GM21360 (cell line): ENCODE measurements around the gene NCOA3.

Source experiments
- ATAC-seq: cut with Tn5 transposase; IDR thresholded peaks from one replicate; pipeline ENCODE4 v1.9.1; 2021; ENCODE audit warnings: mild to moderate bottlenecking, moderate library complexity; ENCODE audit not compliant: unreplicated experiment

NCOA3 gene

GRCh38 chr20:47662483-47663353 lies 161.0 kb downstream of the NCOA3 start:
- no peak for ATAC-seq

GRCh38 chr20:47663354-47664067 lies 161.8 kb downstream of the NCOA3 start:
- no peak for ATAC-seq

DNA sequence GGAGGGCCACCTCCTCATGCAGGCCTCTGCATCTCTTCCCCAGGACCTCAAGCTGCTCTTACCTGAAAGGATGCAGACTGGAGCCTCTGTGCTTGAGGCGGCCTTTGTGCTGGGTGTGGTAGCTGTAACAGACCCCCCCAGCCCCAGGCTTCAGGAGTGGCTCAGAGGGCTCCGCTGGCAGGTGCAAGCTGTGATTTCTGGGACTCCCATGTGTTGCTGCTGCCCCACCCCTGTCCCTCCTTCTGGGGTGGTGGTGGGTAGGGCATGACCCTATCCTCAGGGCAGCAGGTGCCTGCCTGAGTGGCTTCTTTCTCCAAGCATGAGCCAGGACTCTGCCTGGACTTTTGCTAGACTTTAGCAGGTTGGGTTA lies 162.4 kb downstream of the NCOA3 start:
- no peak for ATAC-seq

DNA sequence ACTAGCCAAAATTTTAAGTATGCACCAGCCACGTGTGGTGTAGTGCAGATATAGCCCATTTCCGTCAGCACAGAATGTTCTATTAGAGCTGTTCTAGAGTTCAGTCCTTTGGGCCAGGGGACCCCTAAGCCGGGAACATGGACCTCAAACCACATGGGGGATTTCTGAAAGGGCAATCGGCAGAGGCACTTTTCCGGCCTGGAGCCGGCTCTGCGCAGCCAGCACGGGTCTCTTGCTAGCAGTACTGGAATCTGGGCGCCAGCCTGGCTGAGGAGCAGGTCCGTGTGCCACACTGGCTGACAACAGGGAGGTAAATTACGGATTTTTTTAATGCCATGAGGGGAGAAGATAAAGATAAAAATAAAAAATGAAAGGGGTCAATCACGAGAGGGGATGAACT lies 163.1 kb downstream of the NCOA3 start:
- ATAC-seq = no peak

DNA sequence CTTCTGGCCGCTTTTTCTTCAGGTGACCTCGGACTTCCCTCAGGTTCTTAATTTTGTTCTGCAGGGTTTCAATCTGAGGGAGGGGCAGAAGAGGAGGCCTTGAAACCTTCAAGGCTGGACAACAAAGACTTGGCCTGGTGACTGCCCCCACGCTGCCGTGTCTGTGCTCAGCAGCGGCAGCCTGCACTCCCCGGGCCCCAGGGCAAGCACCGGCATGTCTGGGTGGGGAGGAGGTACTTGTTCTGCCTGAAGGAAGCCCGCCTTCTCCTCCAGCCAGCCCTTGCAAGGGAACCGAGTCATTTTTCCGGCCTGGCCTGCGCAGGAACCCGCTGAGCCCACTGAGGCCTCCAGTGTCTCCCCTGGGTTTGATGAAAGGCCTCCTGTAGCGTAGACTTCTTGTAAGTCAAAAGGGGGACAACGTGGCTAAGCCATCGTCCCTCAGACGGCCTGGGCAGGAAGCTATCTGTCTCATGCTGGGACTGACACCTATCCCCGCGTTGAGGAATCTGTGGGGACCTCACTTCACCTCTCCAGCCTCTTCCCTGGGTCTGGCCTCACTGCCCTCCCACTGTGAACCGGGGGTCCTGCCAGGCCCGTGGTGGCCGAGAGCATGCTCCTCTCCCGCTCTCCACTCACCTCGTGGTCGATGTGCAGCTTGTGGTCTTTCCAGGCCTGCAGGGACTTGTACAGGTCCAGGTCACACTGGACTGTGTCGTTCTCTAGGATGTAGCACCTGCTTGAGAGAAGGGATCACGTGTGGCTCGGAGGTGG lies 163.7 kb downstream of the NCOA3 start:
- ATAC-seq = no peak

- ATAC-seq = no peak
These were observed 164.6 kb downstream of the NCOA3 start for GRCh38 chr20:47666304-47666703.

GRCh38 chr20:47667086-47667485 lies 165.4 kb downstream of the NCOA3 start:
- no peak for ATAC-seq

DNA sequence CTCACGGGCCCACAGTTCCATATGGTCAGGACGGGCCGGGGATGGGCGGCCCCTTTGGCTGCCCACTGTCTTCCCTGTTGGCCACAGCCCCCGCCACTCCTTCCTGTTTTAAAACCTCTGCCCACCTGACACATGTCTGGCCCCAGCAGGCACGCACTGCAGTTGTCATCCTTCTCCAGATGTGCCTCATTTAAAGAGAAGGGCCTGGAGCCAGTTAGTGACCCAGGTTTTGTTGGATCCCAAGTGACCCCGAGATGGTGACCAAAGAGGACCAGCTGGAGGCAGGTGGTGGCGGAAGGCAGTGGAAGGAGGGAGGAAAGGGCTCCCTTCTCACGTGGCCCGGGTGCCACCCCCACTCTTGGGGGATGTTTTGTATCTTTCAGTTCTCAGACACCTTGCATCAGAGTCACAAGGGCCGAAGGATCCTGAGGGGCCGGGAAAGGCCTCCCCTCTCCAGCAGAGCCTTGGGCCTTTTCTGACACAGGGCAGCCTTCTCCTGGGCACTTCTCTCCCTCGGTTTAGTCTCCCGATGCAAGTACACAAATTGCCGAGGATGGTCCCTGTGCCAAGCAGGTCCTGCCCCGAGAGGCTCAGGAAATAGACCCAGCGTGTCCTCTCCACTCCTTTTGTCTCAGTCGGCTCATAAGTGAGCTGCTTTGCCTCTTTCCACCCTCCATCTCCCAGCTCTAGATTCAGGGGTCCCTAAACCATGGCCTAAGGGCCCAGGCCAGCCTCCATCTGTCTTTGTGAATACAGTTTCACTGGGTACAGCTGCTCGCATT lies 166.0 kb downstream of the NCOA3 start:
- no peak for ATAC-seq

DNA sequence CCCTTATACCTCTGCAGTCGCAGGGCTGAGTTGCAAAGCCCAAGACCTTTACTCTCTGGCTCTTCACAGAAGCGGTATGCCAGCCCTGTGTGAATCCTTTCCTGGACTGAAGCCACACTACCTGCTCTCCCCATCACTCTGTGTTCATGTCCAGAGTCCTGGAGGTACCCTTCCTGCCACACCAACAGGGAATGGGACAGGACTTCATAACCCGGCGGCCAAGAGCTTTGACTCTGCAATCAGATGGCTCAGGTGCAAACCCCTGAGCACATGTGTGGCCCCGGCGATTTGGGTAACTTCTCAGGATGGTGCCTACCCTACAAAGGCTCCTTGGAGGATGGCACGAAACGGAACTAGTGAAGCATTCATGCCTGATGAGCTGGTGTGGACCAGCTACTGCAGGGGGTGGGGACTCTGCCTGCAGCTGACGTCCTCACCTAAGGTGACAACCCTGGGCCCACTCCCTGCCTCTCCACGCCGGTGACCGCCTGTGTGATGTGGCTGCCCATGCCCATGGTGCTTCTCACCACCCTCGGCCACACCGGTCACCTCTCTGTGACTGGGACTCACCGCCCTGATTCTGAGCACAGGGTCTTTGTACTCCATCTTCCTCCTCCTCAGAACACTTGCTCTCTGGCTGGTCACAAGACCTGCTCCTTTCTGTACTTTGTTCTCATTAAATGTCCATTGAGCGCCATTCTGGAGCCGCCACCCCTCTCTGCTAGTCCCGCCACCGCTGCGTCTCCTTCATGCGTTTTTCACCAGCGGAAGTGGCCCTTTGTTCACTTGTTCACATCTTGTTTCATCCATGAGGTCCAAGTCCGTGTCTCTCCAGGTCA lies 166.8 kb downstream of the NCOA3 start:
- no peak for ATAC-seq

DNA sequence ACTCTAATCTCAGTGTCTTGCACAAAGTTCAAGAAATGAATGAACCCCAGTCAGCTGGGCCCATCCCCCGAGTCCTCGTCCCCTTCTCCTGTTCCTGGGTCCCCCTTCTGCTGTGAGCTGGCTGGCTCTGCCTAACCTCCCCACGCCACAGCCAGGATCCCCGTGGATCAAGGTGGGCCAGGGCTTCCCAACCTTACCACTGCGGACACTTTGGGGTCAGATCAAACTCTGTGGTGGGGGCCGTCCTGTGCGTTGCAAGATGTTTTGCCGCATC lies 167.4 kb downstream of the NCOA3 start:
- no peak for ATAC-seq

DNA sequence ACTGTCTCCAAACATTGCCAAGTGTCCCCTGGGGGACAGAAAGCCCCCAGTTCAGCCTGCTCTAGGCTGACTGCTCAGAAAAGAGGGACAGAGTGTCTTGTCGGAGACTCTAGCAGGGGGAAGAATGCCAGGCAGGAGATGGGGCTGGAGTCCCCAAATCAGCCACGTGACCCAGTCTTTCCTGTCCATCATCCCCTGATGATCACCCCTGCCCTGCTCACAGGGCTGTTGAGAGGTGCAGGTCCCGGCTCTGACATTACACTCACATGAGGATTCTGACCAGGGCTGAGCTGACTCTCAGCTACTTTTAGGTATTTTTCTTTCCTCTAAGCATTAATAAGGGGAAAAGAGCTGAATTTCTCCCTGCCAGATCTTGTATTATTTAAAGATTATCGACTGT lies 167.8 kb downstream of the NCOA3 start:
- ATAC-seq = no peak

DNA sequence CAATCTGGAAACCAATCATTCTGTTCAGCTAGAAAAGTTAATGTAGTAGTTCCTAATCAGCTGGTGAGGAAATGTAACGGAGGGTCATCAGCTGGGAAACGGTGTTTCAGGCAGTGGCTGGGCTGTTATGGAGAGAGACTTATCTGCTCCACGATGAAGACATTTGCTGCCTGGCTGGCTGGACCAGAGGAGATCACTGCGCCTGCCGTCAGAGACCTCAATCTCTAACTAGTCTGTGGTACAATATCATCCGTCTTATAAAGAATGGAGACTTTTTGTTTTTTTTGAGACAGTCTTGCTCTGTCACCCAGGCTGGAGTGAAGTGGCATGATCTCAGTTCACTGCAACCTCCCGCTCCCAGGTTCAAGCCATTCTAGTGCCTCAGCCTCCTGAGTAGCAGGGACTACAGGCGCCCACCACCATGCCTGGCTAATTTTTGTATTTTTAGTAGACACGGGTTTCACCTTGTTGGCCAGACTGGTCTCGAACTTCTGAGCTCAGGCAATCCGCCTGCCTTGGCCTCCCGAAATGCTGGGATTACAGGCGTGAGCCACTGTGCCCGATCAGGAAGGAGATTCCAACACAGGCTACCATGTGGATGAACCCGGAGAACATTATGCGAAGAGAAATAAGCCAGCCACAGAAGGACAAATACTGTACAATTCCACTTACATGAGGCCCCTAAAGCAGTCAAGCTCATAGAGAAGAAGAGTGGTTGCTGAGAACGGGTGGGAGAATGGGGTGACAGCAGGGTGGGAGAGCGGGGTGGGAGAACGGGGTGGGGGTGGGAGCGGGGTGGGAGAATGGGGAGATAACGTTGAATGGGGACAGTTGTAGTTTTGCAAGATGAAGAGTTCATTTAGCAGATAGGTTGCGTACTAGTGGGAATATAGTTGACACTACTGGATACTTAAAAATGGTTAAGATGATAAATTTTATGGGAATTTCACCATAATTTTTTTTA lies 168.5 kb downstream of the NCOA3 start:
- ATAC-seq = no peak

GRCh38 chr20:47670913-47671312 lies 169.2 kb downstream of the NCOA3 start:
- no peak for ATAC-seq

DNA sequence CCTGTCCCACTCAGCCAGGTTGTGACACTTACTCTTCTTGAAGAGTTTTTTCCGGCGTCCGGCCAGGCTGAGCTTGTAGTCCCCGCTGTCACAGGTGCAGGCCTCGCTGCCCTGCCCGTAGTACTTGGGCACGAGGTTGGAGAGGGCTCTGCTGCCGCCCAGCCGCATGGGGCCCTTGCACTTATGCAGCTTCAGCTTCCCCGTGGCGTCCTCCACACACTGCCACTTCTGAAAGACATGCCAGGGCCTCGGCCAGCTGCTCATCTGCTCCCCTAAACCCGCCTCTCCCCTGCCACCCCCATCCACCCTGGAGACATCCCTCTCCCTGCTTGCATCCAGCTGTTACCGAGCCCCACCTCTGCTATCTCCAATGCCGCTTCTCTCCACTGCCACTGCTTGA lies 170.5 kb downstream of the NCOA3 start:
- ATAC-seq = no peak

GRCh38 chr20:47672886-47673670 lies 171.4 kb downstream of the NCOA3 start:
- ATAC-seq = no peak

DNA sequence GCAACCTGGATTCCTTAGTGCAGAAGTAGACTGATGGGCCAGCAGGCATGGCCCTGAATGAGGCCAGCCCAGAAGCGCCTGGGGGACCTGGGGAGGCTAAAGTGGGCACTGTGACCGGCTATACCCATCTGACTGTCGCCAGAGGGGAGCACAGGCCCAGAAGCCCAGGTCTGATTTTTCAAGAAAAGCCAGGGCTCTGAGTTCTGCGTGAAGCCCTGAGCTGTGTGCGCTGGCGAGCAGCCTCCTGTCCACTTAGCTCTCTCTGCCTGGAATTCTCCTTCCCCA lies 171.9 kb downstream of the NCOA3 start:
- no peak for ATAC-seq

GRCh38 chr20:47674145-47674544 lies 172.5 kb downstream of the NCOA3 start:
- ATAC-seq = no peak

- ATAC-seq = no peak
These were observed 173.0 kb downstream of the NCOA3 start for GRCh38 chr20:47674686-47675085.
